ENCODE measurements around the gene PHKA1.
"Not testable (repeated sequence)": the region's sequence is repeated elsewhere in the genome, so short reads cannot be mapped to it uniquely, and the experiment has no call there.

The PHKA1 gene

GRCh38 chrX:72666451-72666850, 47.7 kb downstream of the PHKA1 start:
- no peak for DNase-seq (ENCODE audit: low read depth)

DNA sequence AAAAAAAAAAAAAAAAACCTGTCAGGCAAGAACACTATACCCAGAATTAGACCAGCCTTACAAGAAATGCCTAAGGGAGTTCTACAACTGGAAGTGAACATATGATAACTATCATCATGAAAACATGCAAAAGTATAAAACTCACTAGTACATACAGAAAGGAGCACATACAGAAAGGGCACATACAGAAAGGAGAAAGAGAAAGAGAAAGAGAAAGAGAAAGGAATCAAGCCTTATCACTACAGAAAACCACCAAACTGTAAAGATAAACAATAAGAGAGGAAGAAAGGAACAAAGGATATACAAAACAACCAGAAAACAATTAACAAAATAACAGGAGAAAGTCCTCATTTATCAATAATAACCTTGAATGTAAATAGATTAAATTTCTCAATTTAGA, 50.4 kb downstream of the PHKA1 start:
- DNase-seq (ENCODE audit: low read depth): no peak

- DNase-seq (ENCODE audit: low read depth): no peak
Observed at GRCh38 chrX:72662020-72662747, 51.9 kb downstream of the PHKA1 start.

- DNase-seq (ENCODE audit: low read depth): no peak
Observed at GRCh38 chrX:72659723-72660122, 54.4 kb downstream of the PHKA1 start.

DNA sequence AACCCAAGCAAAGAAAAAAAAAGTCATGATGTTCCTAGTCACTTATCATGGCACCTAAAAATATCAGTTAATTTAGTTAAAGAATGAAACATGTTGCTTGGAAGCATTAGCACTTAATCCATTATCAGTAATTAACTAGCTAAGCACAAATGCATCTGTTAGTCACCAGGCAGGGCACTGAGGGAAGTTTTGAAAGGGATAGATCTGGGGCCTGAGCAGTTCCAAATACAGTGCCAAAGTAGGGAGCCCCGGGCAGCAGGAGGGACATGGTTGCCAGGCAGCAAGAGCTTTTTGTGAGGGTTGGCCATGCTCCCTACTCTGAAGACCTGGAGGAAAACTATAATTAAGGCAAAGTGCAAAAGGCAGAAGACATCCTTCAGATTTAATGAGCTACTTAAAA, 62.0 kb downstream of the PHKA1 start:
- DNase-seq (ENCODE audit: low read depth): no peak

- DNase-seq (ENCODE audit: low read depth): no peak
Observed at GRCh38 chrX:72644946-72645345, 69.2 kb downstream of the PHKA1 start.

- no peak for DNase-seq (ENCODE audit: low read depth)
Observed at GRCh38 chrX:72641611-72642010, 72.5 kb downstream of the PHKA1 start.

- DNase-seq (ENCODE audit: low read depth): no peak
Observed at GRCh38 chrX:72635930-72636329, 78.2 kb downstream of the PHKA1 start.

GRCh38 chrX:72634331-72634730, 79.8 kb downstream of the PHKA1 start:
- DNase-seq (ENCODE audit: low read depth): peak; percentile 11

DNA sequence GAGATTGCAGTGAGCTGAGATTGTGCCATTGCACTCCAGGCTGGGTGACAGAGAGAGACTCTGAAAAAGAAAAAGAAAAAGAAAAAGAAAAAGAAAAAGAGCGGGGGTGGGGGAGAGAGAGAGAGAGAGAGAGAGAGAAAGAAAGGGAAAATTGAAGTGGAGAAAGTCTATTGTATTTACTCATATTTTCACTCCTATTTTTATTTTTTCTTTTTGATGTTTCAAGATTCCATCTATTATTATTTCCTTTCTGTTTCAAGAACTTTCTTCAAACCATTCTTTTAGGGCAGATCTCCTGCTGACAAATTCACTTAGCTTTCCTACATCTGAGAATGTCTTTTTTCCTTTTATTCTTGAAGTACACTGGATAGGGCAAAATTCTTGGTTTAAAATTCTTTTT, 83.9 kb downstream of the PHKA1 start:
- no peak for DNase-seq (ENCODE audit: low read depth)

GRCh38 chrX:72624194-72624593, 89.9 kb downstream of the PHKA1 start:
- DNase-seq (ENCODE audit: low read depth): no peak

GRCh38 chrX:72621625-72622485, 92.3 kb downstream of the PHKA1 start:
- DNase-seq (ENCODE audit: low read depth): peak; percentile 16

- DNase-seq (ENCODE audit: low read depth): no peak
Observed at GRCh38 chrX:72621163-72621562, 92.9 kb downstream of the PHKA1 start.

- peak; percentile 82 for DNase-seq (ENCODE audit: low read depth)
Observed at GRCh38 chrX:72620550-72621145, 93.5 kb downstream of the PHKA1 start.

- no peak for DNase-seq (ENCODE audit: low read depth)
Observed at GRCh38 chrX:72609313-72609712, 104.8 kb downstream of the PHKA1 start.

GRCh38 chrX:72604705-72605104, 109.4 kb downstream of the PHKA1 start:
- no peak for DNase-seq (ENCODE audit: low read depth)

GRCh38 chrX:72604112-72604511, 110.0 kb downstream of the PHKA1 start:
- no peak for DNase-seq (ENCODE audit: low read depth)

DNA sequence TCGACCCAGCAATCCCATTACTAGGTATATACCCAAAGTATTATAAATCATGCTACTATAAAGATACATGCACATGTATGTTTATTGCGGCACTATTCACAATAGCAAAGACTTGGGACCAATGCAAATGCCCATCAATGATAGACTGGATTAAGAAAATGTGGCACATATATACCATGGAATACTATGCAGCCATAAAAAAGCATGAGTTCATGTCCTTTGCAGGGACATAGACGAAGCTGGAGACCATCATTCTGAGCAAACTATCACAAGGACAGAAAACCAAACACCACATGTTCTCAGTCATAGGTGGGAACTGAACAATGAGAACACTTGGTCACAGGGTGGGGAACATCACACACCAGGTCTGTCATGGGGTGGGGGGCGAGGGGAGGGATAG, 123.1 kb downstream of the PHKA1 start:
- not testable (repeated sequence) for DNase-seq (ENCODE audit: low read depth)

GRCh38 chrX:72584163-72584562, 129.9 kb downstream of the PHKA1 start:
- no peak for DNase-seq (ENCODE audit: low read depth)

- peak; percentile 78 for DNase-seq (ENCODE audit: low read depth)
Observed at GRCh38 chrX:72576141-72576894, 137.8 kb downstream of the PHKA1 start.

GRCh38 chrX:72573158-72573511, 141.0 kb downstream of the PHKA1 start:
- DNase-seq (ENCODE audit: low read depth): no peak
